TTC549 (cell line): ENCODE measurements around the gene ADGRL2.
"Not testable (repeated sequence)": the region's sequence is repeated elsewhere in the genome, so short reads cannot be mapped to it uniquely, and the experiment has no call there.

Experiments used
- FAIRE-seq: peaks from 2 replicates; lab custom pipeline; 2012; peaks lifted over from hg19 to GRCh38; lab: Jason Lieb, UNC

The ADGRL2 gene

DNA sequence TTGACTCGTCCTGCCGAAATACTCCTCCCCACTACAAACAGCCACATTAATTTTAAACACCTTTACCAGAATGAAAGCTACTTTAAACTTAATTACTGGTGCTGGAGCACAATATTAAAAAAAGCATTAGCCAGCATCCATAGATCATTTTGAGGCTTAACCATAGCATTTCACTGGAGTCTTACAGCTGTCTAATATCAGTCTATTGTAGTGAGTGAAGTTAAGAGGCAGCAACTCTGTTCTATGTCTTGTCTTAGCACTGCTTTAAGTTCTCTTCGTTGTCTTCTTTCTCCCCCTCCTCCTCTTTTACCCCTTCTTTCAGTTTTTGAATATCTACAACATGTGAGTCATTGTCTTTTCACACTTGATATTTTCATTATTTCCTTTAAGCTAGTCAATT lies 49.3 kb downstream of the ADGRL2 start:
- FAIRE-seq: no peak

DNA sequence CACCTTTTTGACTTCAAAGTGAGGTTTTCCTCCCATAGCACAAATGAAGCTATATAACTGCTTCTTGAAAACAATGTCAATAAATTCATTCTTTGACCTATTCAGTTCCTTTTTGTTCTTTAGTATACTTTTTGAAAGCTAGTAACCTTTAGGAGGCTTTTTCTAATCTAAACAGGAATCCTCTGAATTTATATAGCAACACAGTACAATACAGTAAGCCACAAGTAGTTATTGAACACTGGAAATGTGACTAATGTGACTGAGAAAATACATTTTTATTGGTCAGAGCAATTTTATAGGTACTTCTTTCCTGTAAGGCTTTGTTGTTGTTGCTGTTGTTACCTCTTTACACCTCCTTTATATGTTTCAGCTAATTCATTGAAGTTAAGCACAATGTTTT lies 49.8 kb downstream of the ADGRL2 start:
- no peak for FAIRE-seq

DNA sequence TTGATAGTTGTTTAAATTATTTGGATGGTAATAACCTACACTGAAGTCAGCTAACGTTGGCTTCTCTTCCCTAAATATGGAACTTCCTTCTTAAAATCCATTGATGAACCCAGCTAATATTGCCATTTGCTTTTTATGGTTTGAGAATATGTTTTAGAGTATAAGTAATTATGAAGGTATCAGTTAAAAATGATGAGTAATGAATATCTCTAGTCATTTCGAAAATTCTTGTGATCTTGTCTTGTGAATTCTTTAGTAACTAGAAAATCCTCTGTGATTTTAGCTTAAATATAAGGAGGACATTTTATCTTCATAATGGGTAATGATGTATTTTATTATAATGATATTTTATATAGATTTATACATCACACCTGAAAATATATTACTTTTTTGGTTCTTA lies 50.5 kb downstream of the ADGRL2 start:
- no peak for FAIRE-seq

DNA sequence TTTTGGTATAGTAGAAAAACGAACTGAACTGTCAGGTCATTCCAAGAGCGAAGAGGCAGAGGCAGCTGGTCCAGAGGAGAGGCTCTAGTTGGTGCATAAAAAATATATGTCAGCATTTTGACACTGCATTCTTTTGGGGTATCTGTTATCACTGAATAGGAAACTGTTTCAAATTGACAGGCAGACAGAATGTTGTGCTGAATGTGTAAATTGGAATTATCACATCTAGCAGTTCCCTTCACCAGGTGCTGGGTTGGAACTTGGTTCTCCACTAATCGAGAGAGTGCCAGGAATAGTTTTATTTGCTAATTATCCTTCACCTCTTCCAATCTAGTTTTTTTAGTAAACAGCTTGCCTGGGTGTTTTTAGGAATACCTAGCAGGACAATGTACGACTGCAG lies 52.2 kb downstream of the ADGRL2 start:
- no peak for FAIRE-seq

DNA sequence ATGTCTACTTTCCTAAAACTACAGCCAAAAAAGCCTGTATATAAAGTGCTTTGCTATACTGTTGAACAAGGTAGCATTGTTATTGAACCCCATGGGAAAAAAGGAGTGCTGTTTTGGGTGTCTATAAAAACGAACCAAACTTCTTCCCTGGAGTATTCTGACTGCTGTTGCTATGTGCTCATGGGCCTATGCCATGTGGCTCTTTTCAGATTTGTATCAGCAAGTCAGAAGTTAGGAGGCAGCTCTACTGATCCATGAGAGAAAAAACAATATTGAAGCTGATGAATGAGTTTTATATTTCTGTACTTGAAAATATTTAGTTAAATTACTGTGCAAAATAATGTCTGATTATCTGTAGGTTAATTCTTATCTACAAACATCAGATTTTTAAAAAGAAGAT lies 66.5 kb downstream of the ADGRL2 start:
- FAIRE-seq: no peak

DNA sequence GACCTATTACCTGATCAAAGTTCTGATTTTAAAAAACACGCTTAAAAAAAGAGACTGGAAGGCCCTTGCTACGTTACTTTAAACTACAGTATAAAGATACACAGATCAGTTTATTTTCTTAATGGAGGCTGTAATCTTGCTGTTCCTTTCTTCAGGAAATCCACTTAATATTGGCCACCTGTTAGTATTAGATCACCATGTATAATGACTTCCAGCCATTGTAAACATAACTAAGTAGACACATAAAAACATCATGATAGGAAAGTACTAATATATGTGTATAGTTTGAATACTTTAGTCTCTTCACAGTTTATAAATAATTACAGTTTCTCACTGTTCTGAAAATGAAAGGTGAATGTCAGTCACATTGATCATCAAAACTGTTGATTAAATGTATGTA lies 68.6 kb downstream of the ADGRL2 start:
- no peak for FAIRE-seq

DNA sequence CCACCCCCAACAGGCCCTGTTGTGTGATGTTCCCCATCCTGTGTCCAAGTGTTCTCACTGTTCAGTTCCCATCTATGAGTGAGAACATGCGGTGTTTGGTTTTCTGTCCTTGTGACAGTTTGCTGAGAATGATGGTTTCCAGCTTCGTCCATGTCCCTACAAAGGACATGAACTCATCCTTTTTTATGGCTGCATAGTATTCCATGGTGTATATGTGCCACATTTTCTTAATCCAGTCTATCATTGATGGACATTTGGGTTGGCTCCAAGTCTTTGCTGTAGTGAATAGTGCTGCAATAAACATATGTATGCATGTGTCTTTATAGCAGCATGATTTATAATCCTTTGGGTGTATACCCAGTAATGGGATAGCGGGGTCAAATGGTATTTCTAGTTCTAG lies 70.4 kb downstream of the ADGRL2 start:
- not testable (repeated sequence) for FAIRE-seq

DNA sequence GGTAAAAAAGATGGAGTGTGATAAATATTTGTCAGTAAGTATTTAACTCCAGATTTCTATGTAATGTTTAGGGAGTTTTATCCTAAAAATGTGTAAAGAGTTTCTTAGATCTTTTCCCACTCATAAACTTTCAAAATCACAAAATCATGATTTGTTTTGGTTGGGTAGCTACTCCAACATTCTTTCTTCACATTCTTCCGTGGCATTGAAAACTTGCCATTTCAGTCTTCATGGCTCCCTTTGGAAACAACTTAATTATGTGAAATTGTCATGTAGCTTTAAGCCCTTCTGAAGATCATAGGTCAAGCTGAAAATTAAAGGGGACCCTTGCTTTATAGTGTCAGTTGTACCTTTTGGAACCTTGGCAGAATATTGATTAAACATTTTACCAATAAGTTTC lies 73.2 kb downstream of the ADGRL2 start:
- FAIRE-seq: no peak

DNA sequence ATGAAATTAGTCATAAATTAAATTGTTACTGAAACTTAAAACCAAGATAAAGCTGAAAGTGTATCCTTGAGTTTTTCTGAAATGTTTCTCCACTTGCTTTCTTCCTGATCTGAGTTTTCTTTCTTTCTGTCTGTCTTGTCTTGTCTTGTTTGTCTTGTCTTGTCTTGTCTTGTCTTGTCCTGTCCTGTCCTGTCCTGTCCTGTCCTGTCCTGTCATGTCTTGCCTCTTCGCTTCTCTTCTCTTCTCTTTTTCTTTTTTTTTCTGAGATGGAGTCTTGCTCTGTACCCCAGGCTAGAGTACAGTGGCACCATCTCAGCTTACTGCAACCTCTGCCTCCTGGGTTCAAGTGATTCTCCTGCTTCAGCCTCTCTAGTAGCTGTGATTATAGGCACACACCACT lies 73.7 kb downstream of the ADGRL2 start:
- FAIRE-seq: no peak

DNA sequence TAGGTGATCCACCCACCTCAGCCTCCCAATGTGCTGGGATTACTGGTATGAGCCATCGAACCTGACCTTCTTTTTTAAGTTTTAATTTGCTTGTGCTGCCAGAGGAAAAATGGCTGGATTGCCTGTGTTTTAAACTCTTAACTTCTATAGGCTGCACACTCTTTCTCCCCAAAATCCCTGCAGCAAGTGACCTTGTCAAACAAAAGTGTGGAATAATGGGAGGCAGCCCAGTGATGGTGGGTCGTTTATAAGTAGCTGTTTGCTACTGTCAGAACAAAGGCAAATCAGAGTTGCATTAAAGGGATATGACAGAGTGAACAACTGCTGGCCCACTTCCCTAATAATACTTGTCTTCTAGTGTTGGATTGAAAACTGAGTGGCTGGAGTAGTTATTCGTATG lies 74.2 kb downstream of the ADGRL2 start:
- FAIRE-seq: no peak

DNA sequence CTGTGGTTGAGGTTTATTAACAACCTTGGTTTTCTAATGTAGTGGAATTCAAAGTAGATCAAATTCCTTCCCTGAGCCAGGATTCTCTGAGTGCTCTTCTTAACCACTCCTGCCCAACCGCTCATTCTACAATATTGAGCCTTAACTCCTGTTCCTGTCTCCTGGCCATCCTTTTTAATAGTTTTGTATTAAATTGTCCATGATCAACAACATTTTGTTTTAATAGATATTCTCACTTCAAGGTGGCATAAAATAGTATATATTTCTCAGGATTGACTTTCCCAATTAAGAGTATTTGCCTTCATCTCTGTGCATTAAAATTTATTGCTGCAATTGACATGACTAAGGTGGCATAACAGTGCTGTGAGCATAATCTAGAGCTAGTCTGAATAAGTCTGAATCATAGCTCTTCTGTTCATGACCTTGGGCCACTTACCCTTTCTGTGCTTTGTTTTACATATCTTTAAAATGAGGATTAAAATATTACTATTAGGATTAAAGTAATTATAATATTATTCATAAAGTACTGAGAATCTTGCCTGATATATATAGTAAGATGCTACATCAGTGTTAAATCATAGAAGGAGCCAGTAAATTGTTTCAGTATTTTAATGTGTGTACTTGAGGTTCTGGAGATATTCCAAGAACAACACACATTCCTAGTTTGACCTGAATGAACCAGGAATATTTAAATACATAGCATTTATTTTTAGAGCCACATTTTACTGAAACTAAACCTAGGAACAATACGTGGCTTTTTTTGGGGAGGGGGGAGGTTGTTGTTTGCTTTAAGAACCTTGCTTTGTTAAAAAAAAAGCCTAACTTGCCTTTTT lies 76.4 kb downstream of the ADGRL2 start:
- FAIRE-seq: no peak

DNA sequence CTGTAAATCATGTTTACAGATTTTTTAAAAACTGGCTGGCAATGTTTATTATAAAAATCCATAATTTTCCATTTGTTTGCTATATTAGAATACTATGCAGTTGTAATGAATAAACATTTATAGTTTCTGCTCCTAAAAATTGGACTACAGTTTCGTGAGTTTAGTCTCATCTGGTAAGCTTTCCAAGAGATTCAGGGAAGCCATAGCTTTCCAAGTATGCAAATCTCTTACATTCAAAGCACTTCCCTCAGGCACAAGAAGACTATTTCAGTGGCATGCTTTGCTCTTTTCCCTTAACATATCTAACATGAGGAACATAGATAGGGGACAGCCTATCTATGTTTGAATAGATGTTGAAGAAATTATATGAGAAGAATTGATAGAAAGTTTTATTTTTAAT lies 77.2 kb downstream of the ADGRL2 start:
- FAIRE-seq: no peak

DNA sequence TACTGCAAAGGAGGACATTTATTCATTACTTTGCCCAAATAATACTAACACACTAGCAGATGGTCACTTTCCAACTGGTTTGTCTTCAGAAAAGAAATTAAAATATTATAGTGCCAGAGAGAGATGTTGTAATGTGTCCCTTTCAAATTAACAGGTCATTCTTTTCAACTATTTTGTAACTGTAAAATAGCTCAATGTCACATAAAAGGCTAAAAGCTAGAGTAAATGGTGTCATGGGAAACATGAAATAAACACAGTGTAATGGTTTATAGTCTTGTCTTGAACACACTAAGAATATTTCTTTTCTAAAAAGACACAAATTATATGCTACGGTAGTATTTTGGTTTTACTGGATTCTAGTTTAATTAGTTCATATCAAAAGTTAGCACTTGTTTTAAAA lies 77.8 kb downstream of the ADGRL2 start:
- FAIRE-seq: no peak

DNA sequence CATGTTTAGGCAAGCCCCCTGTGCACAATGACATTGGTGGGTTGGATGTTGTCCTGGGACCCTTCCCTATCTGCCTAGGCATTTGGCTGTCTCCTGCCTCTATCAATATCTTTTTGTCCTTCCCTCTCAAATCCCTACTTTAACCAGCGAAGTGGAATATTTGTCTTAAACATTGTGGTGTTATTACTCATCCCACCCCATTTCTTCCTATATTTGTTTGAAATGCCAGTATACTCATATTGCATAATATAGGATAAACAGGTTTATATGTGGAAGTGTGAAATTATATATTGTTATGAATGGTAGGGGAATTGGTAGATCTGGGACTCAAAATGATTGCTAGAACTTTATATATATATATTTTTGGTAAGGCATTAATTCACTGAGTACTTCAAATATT lies 80.0 kb downstream of the ADGRL2 start:
- no peak for FAIRE-seq

DNA sequence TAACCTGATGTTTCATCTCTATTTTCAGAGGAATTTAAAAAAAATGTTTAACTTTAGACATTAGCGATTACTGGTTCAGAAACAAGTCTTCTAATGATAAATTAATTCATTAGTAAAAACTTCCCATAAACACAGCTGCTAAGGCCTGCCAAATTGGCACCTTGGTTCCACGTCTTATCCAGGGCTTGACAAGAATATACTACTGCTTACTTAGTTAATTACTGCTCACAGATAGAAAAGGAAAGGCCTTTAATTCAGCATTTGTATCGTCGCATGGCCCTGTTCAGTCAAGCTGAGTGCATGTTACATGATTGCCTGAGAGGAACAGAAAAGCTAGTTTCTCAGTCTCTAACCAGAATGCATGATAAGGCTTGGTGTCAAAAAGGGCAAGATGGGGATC lies 84.6 kb downstream of the ADGRL2 start:
- no peak for FAIRE-seq

DNA sequence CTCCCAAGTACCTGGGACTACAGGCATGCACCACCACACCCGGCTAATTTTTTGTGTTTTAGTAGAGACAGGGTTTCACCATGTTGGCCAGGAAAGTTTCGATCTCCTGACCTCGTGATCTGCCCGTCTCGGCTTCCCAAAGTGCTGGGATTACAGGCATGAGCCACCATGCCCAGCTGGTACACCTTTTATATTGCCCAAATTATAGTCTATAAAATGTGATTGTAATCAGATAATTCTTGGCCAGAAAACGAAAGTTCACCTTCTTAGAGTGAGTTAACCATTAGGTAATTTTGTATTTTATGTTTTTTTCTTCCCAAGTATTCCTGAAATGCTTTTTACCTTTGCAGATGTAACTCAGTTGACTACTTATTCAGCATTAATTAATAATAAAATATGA lies 85.6 kb downstream of the ADGRL2 start:
- FAIRE-seq: not testable (repeated sequence)

DNA sequence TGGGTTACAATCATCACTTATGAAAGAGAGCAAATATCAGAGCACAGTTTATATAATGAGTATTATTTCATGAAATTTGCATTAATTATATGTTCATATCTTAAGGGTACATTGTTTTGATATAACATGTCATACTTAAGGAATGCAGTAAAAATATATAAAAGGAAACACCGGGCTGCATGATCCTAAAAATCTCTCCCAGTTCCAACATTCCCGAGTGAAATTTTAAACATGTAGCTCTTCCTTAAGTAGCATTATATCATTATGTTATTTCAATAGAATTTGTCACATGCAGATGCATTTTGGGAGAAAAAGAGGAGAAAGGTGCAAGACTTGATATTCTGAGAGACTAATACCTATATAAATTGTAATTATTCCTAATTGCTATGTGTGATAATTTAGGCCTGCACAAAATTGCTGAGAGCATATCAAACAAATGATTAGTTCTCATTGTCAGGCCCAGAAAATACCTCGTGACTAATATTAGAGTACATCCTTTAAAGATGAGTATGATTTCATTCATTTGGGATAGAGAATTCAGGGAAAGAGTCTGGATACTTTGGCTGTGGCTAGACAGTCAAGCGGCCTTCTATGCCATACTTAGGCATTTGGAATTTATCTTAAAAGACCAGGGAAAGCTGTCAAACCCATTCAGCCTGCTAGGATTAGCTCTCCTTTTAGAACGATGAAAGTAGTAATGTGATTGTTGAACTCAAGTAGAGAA lies 86.8 kb downstream of the ADGRL2 start:
- FAIRE-seq: no peak

DNA sequence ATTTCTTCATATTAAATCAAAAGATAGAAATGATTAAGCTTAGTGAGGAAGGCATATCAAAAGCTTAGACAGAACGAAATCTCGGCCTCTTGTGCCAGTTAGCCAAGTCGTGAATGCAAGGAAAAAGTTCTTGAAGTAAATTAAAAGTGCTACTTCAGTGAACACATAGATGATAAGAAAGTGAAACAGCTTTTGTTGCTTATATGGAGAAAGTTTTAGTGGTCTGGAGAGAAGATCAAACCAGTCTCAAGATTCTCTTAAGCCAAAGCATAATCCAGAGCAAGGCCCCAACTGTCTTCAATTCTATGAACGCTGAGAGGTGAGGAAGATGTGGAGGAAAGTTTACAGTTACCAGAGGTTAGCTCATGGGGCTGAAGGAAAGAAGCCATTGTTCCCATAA lies 88.4 kb downstream of the ADGRL2 start:
- no peak for FAIRE-seq

DNA sequence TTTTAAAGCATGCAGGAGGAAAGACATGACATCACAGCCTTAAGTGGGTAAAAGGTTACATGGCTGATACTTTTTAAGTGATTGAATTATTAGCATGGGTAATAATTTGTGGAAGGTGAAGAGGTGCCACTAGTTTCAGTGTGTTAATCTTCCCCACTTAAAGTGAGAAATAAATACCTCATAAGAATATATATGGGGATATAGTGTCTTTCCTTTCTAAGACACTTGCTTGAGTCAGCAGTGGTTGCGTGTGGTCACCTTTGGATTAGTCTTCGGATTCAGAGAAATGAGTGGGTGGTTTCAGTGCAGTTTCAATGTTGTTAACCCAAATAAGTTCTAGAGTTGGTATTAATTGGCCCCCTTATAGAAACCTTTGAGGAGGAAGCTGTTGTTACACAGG lies 94.1 kb downstream of the ADGRL2 start:
- FAIRE-seq: no peak

DNA sequence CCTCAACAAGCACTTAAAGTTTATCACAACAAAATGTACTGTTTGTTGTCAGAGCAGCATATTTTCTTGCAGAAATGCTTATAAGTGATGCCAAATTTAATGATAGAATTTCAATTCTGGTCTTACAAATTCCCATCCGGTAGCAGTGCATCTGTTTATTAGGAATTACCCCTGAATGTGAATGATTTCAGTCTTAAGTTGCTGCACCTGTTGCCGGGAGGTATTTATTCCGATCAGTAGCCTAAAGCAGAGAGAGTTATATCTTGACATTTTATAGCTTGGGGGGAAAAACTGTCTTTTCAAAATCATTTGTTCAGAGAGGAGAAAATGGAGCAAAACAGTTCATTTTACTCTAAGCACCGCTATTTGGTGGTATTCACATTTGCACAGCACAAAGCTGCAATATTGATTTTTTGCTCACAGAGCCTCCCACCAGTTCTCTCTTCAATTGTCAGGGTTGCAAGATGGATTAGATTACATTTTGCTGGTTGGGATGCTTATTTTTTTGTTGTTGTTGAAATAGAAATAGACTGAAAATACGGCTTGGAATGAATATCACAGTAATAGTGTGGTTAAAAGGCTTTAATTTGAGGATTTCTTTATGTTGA lies 98.6 kb downstream of the ADGRL2 start:
- no peak for FAIRE-seq

DNA sequence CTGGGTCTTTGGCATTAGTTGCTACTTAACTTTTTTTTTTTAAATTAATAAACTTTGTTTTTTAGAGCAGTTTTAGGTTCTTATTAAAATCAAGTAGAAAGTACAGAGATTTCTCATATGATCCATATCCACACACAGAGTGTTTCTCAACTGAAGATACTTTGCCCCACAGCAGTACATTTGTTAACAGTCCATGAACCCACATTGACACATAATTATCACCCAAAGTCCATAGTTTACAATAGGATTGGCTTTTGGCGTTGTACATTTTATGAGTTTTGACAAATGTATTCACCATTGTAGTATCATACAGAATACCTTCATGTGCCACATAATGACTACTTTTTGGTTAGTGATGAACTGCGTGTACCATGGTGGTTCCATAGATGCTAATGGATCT lies 106.8 kb downstream of the ADGRL2 start:
- FAIRE-seq: no peak

DNA sequence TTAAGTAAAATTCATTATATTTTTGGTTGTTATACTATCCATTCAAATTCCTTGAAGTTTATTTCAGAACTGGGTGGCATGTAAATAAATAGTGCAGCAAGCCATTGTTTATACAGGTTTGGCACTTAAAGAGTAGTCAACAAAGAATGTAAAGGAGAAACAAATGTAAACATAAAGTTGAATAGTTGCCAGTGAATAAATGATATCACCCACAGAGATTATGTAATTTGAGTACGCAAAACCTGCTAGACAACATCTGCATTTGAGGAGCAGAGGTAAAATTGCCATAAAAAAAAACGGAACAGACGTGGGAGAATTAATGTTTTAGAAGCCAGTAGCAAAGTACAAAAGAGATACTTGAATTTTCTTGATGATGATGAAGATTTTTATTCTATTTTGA lies 111.6 kb downstream of the ADGRL2 start:
- FAIRE-seq: no peak

DNA sequence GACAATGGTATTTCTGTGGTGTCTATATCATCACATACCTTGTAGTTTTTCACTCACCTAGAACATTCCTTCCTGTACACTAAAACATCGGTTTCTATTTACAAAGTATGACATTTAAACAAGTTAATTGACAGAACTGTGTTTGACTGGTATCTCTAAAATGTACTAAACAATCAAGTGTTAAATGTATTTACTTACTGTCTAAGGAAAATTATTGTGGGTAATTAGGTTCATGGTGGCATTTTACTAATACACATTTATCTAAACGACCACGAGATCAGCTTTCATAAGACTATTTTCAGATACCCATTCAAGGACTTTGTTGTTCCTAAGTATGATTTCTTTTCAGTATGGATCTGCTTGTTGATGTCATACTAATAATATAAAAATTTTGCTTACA lies 115.2 kb downstream of the ADGRL2 start:
- no peak for FAIRE-seq
